Measurements from ENCODE around the gene SFMBT2. TPM values are rescaled to one million over a fixed set of nuclear protein-coding genes. Genes with fewer than 3 reads are reported as not detected.

Gene SFMBT2
- total RNA-seq, 1 experiment from 2014 or later = 0.02 TPM

GRCh38 chr10:7233259-7233991, 177.4 kb downstream of the SFMBT2 start:
- peaks cover 14% of the 10 kb centered on the region for H3K27me3 ChIP-seq (ENCODE audit: insufficient read depth, low read length)
- no peak overlapping the region for H3K9ac ChIP-seq (ENCODE audit: low read length)
- H3K4me1 ChIP-seq (ENCODE audit: control insufficient read depth in 1 of 2, insufficient read depth in 2 of 2, low read length in 2 of 2) = no peaks in the 10 kb centered on the region
- no peak for ATAC-seq
- POLR2A ChIA-PET = no interaction called here
- no peaks in the 10 kb centered on the region for H3K9me3 ChIP-seq (ENCODE audit: control insufficient read depth in 1 of 2, insufficient read depth in 1 of 2, low read depth in 1 of 2, low read length in 2 of 2)
- no peak overlapping the region for H3K4me2 ChIP-seq (ENCODE audit: low read length)
- H2AFZ ChIP-seq (ENCODE audit: low read depth, low read length, poor library complexity, severe bottlenecking) = no peak overlapping the region
- no peak for TF ChIP-seq ELF1 (IDR thresholded peaks at IDR 0.05; ENCODE audit: borderline replicate concordance, low read depth)
- no peak for TF ChIP-seq CTCF (IDR thresholded peaks at IDR 0.05 in 2 of 3, conservative IDR thresholded peaks at IDR 0.05 in 1 of 3; ENCODE audit: borderline replicate concordance in 1 of 3, insufficient read depth in 1 of 3, low read depth in 2 of 3, low read length in 2 of 3)
- no peak for TF ChIP-seq SP1 (IDR thresholded peaks at IDR 0.05; ENCODE audit: low read depth)
- no peak for TF ChIP-seq FOSL1 (IDR thresholded peaks at IDR 0.05; ENCODE audit: low read depth)
- TF ChIP-seq RAD21 (IDR thresholded peaks at IDR 0.05; ENCODE audit: low read depth) = no peak
- TF ChIP-seq TCF7L2 (IDR thresholded peaks at IDR 0.05; ENCODE audit: borderline replicate concordance, extremely low read depth, insufficient read depth, insufficient read length) = no peak
- no peak for TF ChIP-seq ZBTB33 (IDR thresholded peaks at IDR 0.05; ENCODE audit: extremely low read depth, insufficient replicate concordance, low read length)
- no peak for TF ChIP-seq ZNF274 (IDR thresholded peaks at IDR 0.05; ENCODE audit: low read depth, low read length)
- no peak for TF ChIP-seq EZH2 (IDR thresholded peaks at IDR 0.05)
- no peak for TF ChIP-seq POLR2AphosphoS5 (IDR thresholded peaks at IDR 0.05; ENCODE audit: low read depth, low read length)
- no peak for TF ChIP-seq CEBPB (IDR thresholded peaks at IDR 0.05; ENCODE audit: low read depth)
- no peak for TF ChIP-seq SRF (IDR thresholded peaks at IDR 0.05; ENCODE audit: low read depth)
- no peak for TF ChIP-seq POLR2A (IDR thresholded peaks at IDR 0.05; ENCODE audit: borderline replicate concordance, extremely low read depth, insufficient read depth, insufficient read length)
- TF ChIP-seq, protein P1, sequence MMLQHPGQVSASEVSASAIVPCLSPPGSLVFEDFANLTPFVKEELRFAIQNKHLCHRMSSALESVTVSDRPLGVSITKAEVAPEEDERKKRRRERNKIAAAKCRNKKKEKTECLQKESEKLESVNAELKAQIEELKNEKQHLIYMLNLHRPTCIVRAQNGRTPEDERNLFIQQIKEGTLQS (IDR thresholded peaks at IDR 0.05) = no peak
- no peak for TF ChIP-seq YY1 (IDR thresholded peaks at IDR 0.05; ENCODE audit: extremely low read depth, insufficient replicate concordance, low read depth, low read length)
- TF ChIP-seq, protein P2, sequence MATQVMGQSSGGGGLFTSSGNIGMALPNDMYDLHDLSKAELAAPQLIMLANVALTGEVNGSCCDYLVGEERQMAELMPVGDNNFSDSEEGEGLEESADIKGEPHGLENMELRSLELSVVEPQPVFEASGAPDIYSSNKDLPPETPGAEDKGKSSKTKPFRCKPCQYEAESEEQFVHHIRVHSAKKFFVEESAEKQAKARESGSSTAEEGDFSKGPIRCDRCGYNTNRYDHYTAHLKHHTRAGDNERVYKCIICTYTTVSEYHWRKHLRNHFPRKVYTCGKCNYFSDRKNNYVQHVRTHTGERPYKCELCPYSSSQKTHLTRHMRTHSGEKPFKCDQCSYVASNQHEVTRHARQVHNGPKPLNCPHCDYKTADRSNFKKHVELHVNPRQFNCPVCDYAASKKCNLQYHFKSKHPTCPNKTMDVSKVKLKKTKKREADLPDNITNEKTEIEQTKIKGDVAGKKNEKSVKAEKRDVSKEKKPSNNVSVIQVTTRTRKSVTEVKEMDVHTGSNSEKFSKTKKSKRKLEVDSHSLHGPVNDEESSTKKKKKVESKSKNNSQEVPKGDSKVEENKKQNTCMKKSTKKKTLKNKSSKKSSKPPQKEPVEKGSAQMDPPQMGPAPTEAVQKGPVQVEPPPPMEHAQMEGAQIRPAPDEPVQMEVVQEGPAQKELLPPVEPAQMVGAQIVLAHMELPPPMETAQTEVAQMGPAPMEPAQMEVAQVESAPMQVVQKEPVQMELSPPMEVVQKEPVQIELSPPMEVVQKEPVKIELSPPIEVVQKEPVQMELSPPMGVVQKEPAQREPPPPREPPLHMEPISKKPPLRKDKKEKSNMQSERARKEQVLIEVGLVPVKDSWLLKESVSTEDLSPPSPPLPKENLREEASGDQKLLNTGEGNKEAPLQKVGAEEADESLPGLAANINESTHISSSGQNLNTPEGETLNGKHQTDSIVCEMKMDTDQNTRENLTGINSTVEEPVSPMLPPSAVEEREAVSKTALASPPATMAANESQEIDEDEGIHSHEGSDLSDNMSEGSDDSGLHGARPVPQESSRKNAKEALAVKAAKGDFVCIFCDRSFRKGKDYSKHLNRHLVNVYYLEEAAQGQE (IDR thresholded peaks at IDR 0.05; ENCODE audit: low read depth) = no peak
- TF ChIP-seq ZFX (IDR thresholded peaks at IDR 0.05) = no peak
- intact Hi-C loops (cut with micrococcal nuclease) = no loop called here
- no peak for DNase-seq (ENCODE audit: low read depth, low spot score)
- H3K79me2 ChIP-seq (ENCODE audit: insufficient read depth, low read length) = no peaks in the 10 kb centered on the region
- no TSS peak for BruUV-seq (replicated peaks)
- RAD21 ChIA-PET (ENCODE audit: low non-redundant PET in 1 of 2, low total read pairs in 2 of 2, uncharacterized antibody in 2 of 2, unreplicated experiment in 2 of 2) = no interaction called here
- H3K4me3 ChIP-seq (replicated peaks in 1 of 2; ENCODE audit: low read depth in 1 of 2, low read length in 2 of 2) = no peak overlapping the region
- no peaks in the 10 kb centered on the region for H3K36me3 ChIP-seq (ENCODE audit: control insufficient read depth in 1 of 2, insufficient read depth in 2 of 2, low read length in 2 of 2)
- H3K9me2 ChIP-seq (ENCODE audit: insufficient read depth) = no peaks in the 10 kb centered on the region
- CTCF ChIA-PET = no interaction called here
- H3K27ac ChIP-seq (ENCODE audit: low read depth, low read length) = no peak overlapping the region
- no peaks in the 10 kb centered on the region for H4K20me1 ChIP-seq (ENCODE audit: insufficient read depth)

Data from HCT116 (cell line).